CD8-positive, alpha-beta memory T cell (primary cell): ENCODE data around the gene CREB3L4. TPM values are rescaled to one million over a fixed set of nuclear protein-coding genes. Genes with fewer than 3 reads are reported as not detected.

Experiments used
- CTCF ChIA-PET: fragments of 350-600 bp; sonication (Branson Sonifier 250); formaldehyde crosslinking; loops from one replicate; lab custom pipeline; 2021; ENCODE audit warnings: antibody characterized with exemption; lab: Charles Lee
- POLR2A ChIA-PET: fragments of 350-600 bp; sonication (Branson Sonifier 250); formaldehyde crosslinking; loops from one replicate; lab custom pipeline; 2021; ENCODE audit warnings: antibody characterized with exemption; lab: Charles Lee
- DNase-seq, 5 donors: peaks; one replicate each; pipeline versions ENCODE4 v3.0.0 to v3.0.0-alpha.2; 2020 to 2022; ENCODE audit warnings: mixed read lengths in 1 of 5
- H3K27ac ChIP-seq: one replicate; pipeline ENCODE4 v1.7.0; 2013; ENCODE audit warnings: low read depth, mild to moderate bottlenecking, low read length, moderate library complexity
- H3K27me3 ChIP-seq: 2 replicates; pipeline ENCODE4 v1.7.0; 2013; ENCODE audit warnings: low read length, mild to moderate bottlenecking; ENCODE audit not compliant: insufficient read depth, poor library complexity, severe bottlenecking
- H3K36me3 ChIP-seq: 2 replicates; pipeline ENCODE4 v1.7.0; 2013; ENCODE audit warnings: mild to moderate bottlenecking, low read length, moderate library complexity; ENCODE audit not compliant: insufficient read depth
- H3K4me1 ChIP-seq: 2 replicates; pipeline ENCODE4 v1.7.0; 2013; ENCODE audit warnings: mild to moderate bottlenecking, low read length, moderate library complexity; ENCODE audit not compliant: insufficient read depth
- H3K4me3 ChIP-seq: 2 replicates; pipeline ENCODE4 v1.7.0; 2013; ENCODE audit warnings: mild to moderate bottlenecking, low read length
- H3K9me3 ChIP-seq: 2 replicates; pipeline ENCODE4 v1.7.0; 2013; ENCODE audit warnings: mild to moderate bottlenecking, low read length
- H3K27ac Mint-ChIP-seq, 8 donors: one replicate each; pipeline ENCODE4 v1.8.0; 2020 to 2021; ENCODE audit warnings: mixed read lengths in 8 of 8, mild to moderate bottlenecking in 6 of 8, inconsistent platforms in 3 of 8, moderate library complexity in 3 of 8
- H3K27me3 Mint-ChIP-seq, 2 donors: one replicate each; pipeline ENCODE4 v1.8.0; 2020 to 2021; ENCODE audit warnings: mixed read lengths in 2 of 2, mild to moderate bottlenecking in 1 of 2, moderate library complexity in 1 of 2
- H3K36me3 Mint-ChIP-seq, 3 donors: one replicate each; pipeline ENCODE4 v1.8.0; 2020 to 2021; ENCODE audit warnings: mixed read lengths in 3 of 3, inconsistent platforms in 1 of 3, mild to moderate bottlenecking in 1 of 3
- H3K4me1 Mint-ChIP-seq, 3 donors: one replicate each; pipeline ENCODE4 v1.8.0; 2020 to 2021; ENCODE audit warnings: mixed read lengths in 3 of 3, inconsistent platforms in 1 of 3, mild to moderate bottlenecking in 1 of 3
- H3K4me3 Mint-ChIP-seq, 7 donors: one replicate each; pipeline ENCODE4 v1.8.0; 2020 to 2021; ENCODE audit warnings: mixed read lengths in 7 of 7, mild to moderate bottlenecking in 6 of 7, moderate library complexity in 4 of 7, inconsistent platforms in 2 of 7
- H3K9me3 Mint-ChIP-seq, 5 donors: one replicate each; pipeline ENCODE4 v1.8.0; 2020 to 2022; ENCODE audit warnings: mixed read lengths in 5 of 5, mild to moderate bottlenecking in 3 of 5, moderate library complexity in 2 of 5, inconsistent platforms in 1 of 5
- polyA plus RNA-seq: library from polyadenylated mRNA; unstranded; fragments of 300-500 nt; fragmentation: Illumina TruSeq; gene quantifications from one replicate; pipeline ENCODE4 v1.2.3, GENCODE V29; 2021
- total RNA-seq, 2 experiments: library from RNA; stranded (reverse); gene quantifications; one replicate each; pipeline ENCODE4 v1.2.3, GENCODE V29; 2021

CREB3L4 gene
- total and polyA plus RNA-seq, 3 experiments from 2014 or later: 5.3 to 10.1 (median 10.0) TPM

- H3K27ac ChIP-seq: peak overlapping the region; percentile 91
- POLR2A ChIA-PET: interaction anchor here (0.5 to 4.1 kb wide), 19 partner anchors 12 to 275 kb away, joined by 3 to 56 read pairs (median 5); partner anchors contain the start of genes CREB3L4, CRTC2, GATAD2B and JTB
- Mint-ChIP-seq H3K4me3 (peak overlapping the region; percentile 94 to 99 (median 98)), H3K27ac (peak overlapping the region; percentile 93 to 100 (median 98)), H3K27me3 (peaks cover 0 to 6% of the 10 kb centered on the region in 2 donors), H3K36me3 (peaks cover 0 to 82% (median 11%) of the 10 kb centered on the region in 3 donors), H3K4me1 (peaks cover 32 to 53% (median 42%) of the 10 kb centered on the region in 3 donors), H3K9me3 (no peaks in the 10 kb centered on the region)
- H3K4me1 ChIP-seq: peaks cover 31% of the 10 kb centered on the region
- CTCF ChIA-PET: interaction anchor here (0.6 to 6.0 kb wide), 16 partner anchors 9 to 178 kb away, joined by 3 to 58 read pairs (median 8); partner anchors contain the start of genes CREB3L4, CRTC2, GATAD2B and JTB
- H3K36me3 ChIP-seq: peaks cover 41% of the 10 kb centered on the region
- H3K4me3 ChIP-seq: peak overlapping the region; percentile 83
- no peaks in the 10 kb centered on the region for H3K27me3 ChIP-seq
- peak; percentile 80 to 92 (median 88) for DNase-seq
- no peaks in the 10 kb centered on the region for H3K9me3 ChIP-seq
Measured at GRCh38 chr1:153945131-153945794, 22.4 kb upstream of the CREB3L4 start.

GRCh38 chr1:153945795-153946621 lies 21.7 kb upstream of the CREB3L4 start:
- no peaks in the 10 kb centered on the region for H3K27me3 ChIP-seq
- peak overlapping the region; percentile 83 for H3K4me3 ChIP-seq
- H3K27ac ChIP-seq: peak overlapping the region; percentile 91
- CTCF ChIA-PET: interaction anchor here (0.6 to 6.0 kb wide), 30 partner anchors 8 to 1226 kb away, joined by 3 to 58 read pairs (median 4); partner anchors contain the start of genes CREB3L4, CRTC2, GATAD2B and JTB
- H3K4me3 Mint-ChIP-seq: peak overlapping the region; percentile 94 to 99 (median 98)
- POLR2A ChIA-PET: interaction anchor here (0.6 to 4.1 kb wide), 16 partner anchors 11 to 274 kb away, joined by 3 to 56 read pairs (median 6); partner anchors contain the start of genes CREB3L4, CRTC2, GATAD2B and JTB
- peaks cover 0 to 82% (median 13%) of the 10 kb centered on the region in 3 donors for H3K36me3 Mint-ChIP-seq
- H3K9me3 ChIP-seq: no peaks in the 10 kb centered on the region
- H3K27me3 Mint-ChIP-seq: peaks cover 0 to 4% of the 10 kb centered on the region in 2 donors
- peaks cover 31% of the 10 kb centered on the region for H3K4me1 ChIP-seq
- no peaks in the 10 kb centered on the region for H3K9me3 Mint-ChIP-seq
- peaks cover 41% of the 10 kb centered on the region for H3K36me3 ChIP-seq
- peaks cover 30 to 48% (median 42%) of the 10 kb centered on the region in 3 donors for H3K4me1 Mint-ChIP-seq
- DNase-seq: peak; percentile 72 to 82 (median 77)
- peak overlapping the region; percentile 93 to 100 (median 98) for H3K27ac Mint-ChIP-seq

DNA sequence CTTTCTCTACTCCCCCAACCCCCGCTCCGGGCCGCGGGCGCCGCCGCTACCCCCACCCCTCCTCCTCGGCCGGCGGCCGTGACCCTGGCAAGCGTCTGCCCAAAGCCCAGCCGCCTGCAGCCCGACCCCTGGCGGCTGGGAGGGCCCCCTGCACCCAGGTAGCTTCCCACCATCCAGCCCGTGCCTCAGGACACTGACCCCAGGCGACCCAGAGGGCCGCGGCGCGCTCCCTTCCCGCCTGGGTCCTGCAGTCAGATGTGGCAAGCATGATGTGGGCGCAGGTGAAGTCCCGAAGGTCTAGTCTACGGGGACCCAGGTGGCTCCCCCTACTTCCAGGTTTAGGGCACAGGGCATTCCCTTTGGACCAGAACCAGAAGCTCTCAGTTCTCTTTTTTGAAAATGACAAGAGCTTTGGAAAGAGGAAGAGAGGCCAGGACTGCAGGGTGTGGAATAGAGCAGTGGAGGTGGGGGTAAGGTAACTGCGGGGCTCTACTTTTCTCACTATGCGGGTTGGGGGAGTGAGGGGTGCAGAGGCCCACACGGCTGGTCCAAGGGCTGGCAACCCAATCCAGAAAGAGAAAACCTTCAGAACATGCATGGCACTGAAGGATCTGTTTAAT lies 21.0 kb upstream of the CREB3L4 start, which contains the start of gene DENND4B:
Gene DENND4B, minus strand, starts transcription at position 97 of the 620 bp plus-strand sequence. CDS start 2,344 bp downstream, outside the sequence.
- POLR2A ChIA-PET: interaction anchor here (0.6 to 4.1 kb wide), 11 partner anchors 11 to 160 kb away, joined by 3 to 56 read pairs (median 20); partner anchors contain the start of genes CREB3L4, CRTC2, GATAD2B and JTB
- peaks cover 0 to 4% of the 10 kb centered on the region in 2 donors for H3K27me3 Mint-ChIP-seq
- no peaks in the 10 kb centered on the region for H3K27me3 ChIP-seq
- peak within 1 kb of the TSS; percentile 91 for H3K27ac ChIP-seq
- H3K4me3 Mint-ChIP-seq: peak within 1 kb of the TSS; percentile 94 to 99 (median 98)
- H3K36me3 ChIP-seq: peaks cover 44% of the 10 kb centered on the region
- no peaks in the 10 kb centered on the region for H3K9me3 Mint-ChIP-seq
- CTCF ChIA-PET: interaction anchor here (0.6 to 6.0 kb wide), 29 partner anchors 9 to 1226 kb away, joined by 3 to 58 read pairs (median 4); partner anchors contain the start of genes CREB3L4, CRTC2, GATAD2B and JTB
- DNase-seq: peak; percentile 60 to 82 (median 71)
- peak within 1 kb of the TSS; percentile 93 to 100 (median 98) for H3K27ac Mint-ChIP-seq
- H3K4me1 ChIP-seq: peaks cover 31% of the 10 kb centered on the region
- H3K4me1 Mint-ChIP-seq: peaks cover 30 to 42% (median 37%) of the 10 kb centered on the region in 3 donors
- H3K36me3 Mint-ChIP-seq: peaks cover 0 to 84% (median 14%) of the 10 kb centered on the region in 3 donors
- H3K9me3 ChIP-seq: no peaks in the 10 kb centered on the region
- peak within 1 kb of the TSS; percentile 83 for H3K4me3 ChIP-seq

- Histone ChIP-seq H3K27ac (no peak overlapping the region), H3K4me1 (peaks cover 29% of the 10 kb centered on the region), H3K4me3 (no peak overlapping the region), H3K36me3 (peaks cover 58% of the 10 kb centered on the region), H3K27me3 (no peaks in the 10 kb centered on the region), H3K9me3 (no peaks in the 10 kb centered on the region)
- H3K9me3 Mint-ChIP-seq: no peaks in the 10 kb centered on the region
- ChIA-PET POLR2A (no interaction called here), CTCF (interaction anchor here (1.5 kb wide), 1 partner anchor 10 kb away, joined by 4 read pairs; no protein-coding TSS in a partner anchor)
- H3K27me3 Mint-ChIP-seq: no peaks in the 10 kb centered on the region
- peaks cover 4 to 76% (median 27%) of the 10 kb centered on the region in 3 donors for H3K36me3 Mint-ChIP-seq
- H3K4me3 Mint-ChIP-seq: peak overlapping the region in 1 of 7 donors; percentile 12
- peak overlapping the region in 1 of 8 donors; percentile 8 for H3K27ac Mint-ChIP-seq
- H3K4me1 Mint-ChIP-seq: peaks cover 21 to 34% (median 21%) of the 10 kb centered on the region in 3 donors
- DNase-seq: no peak
Measured at GRCh38 chr1:153951183-153951582, 16.5 kb upstream of the CREB3L4 start.

DNA sequence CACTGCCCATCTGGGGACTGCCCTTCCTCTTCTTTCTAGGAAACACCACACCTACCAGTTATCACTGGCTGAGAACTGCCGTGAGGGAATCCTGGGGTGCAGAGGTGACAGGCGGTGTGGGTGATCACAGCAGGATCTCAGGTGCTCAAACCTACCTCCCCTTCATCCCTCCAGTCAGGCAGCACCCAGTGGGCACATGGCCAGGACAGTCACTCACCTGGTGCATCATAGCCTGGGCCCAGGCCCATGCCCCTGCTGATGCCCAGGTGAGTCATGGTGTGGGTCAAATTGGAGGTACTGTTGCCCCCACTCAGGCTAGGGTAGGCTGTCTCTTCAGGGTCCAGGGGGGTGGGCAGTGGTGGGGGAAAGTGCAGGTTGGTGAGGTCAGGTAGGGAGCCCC lies 15.9 kb upstream of the CREB3L4 start:
- peaks cover 25 to 38% (median 27%) of the 10 kb centered on the region in 3 donors for H3K4me1 Mint-ChIP-seq
- CTCF ChIA-PET: no interaction called here
- DNase-seq: no peak
- Histone ChIP-seq H3K27ac (no peak overlapping the region), H3K27me3 (no peaks in the 10 kb centered on the region), H3K36me3 (peaks cover 58% of the 10 kb centered on the region), H3K4me3 (no peak overlapping the region), H3K9me3 (no peaks in the 10 kb centered on the region), H3K4me1 (peaks cover 33% of the 10 kb centered on the region)
- POLR2A ChIA-PET: no interaction called here
- no peaks in the 10 kb centered on the region for H3K9me3 Mint-ChIP-seq
- H3K4me3 Mint-ChIP-seq: no peak overlapping the region
- no peaks in the 10 kb centered on the region for H3K27me3 Mint-ChIP-seq
- peak overlapping the region in 3 of 8 donors; percentile 45 to 69 (median 54) for H3K27ac Mint-ChIP-seq
- H3K36me3 Mint-ChIP-seq: peaks cover 4 to 75% (median 27%) of the 10 kb centered on the region in 3 donors

DNA sequence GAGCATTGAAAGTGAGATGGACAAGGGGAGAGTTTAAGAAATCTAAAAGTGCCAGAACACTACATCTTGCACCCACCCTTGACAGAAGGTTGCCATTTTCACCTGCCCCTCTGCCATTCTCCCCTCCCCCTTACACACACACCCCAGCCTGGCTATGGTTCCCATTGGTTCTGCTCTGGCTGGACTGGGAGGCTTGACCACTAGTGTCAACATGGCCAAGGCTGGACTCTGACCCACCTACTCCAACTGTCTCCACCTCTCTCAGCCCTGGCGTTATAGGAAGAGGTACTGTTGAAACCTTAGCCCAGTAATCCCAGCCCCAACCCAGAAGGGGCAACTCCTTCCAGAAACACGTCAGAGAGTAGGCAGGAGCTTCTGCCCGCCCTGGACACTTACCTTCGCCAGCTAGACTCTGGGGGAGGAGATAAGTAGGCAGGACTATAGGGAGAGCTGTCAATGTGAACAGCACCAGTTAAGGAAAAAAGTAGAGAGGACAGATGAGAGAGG lies 13.8 kb upstream of the CREB3L4 start:
- no peak overlapping the region for H3K4me3 ChIP-seq
- POLR2A ChIA-PET: no interaction called here
- H3K36me3 ChIP-seq: peaks cover 45% of the 10 kb centered on the region

More for the DNA sequence above, 13.8 kb upstream of the CREB3L4 start:
- H3K9me3 Mint-ChIP-seq: no peaks in the 10 kb centered on the region
- Histone ChIP-seq H3K9me3 (no peaks in the 10 kb centered on the region), H3K27me3 (no peaks in the 10 kb centered on the region), H3K27ac (no peak overlapping the region), H3K4me1 (peaks cover 40% of the 10 kb centered on the region)
- peak overlapping the region in 7 of 8 donors; percentile 20 to 81 (median 52) for H3K27ac Mint-ChIP-seq
- peak overlapping the region in 5 of 7 donors; percentile 2 to 73 (median 36) for H3K4me3 Mint-ChIP-seq
- DNase-seq: no peak
- CTCF ChIA-PET: interaction anchor here (0.9 kb wide), 1 partner anchor 9 kb away, joined by 3 read pairs; no protein-coding TSS in a partner anchor
- H3K27me3 Mint-ChIP-seq: no peaks in the 10 kb centered on the region
- H3K4me1 Mint-ChIP-seq: peaks cover 36 to 48% (median 40%) of the 10 kb centered on the region in 3 donors
- peaks cover 4 to 69% (median 23%) of the 10 kb centered on the region in 3 donors for H3K36me3 Mint-ChIP-seq
